HG03439 (cell line): ENCODE measurements around the gene SPHK2.

ENCODE experiments used
- ATAC-seq: cut with Tn5 transposase; IDR thresholded peaks from one replicate; pipeline ENCODE4 v1.9.1; 2021; ENCODE audit warnings: mild to moderate bottlenecking, moderate library complexity; ENCODE audit not compliant: unreplicated experiment

The SPHK2 gene

DNA sequence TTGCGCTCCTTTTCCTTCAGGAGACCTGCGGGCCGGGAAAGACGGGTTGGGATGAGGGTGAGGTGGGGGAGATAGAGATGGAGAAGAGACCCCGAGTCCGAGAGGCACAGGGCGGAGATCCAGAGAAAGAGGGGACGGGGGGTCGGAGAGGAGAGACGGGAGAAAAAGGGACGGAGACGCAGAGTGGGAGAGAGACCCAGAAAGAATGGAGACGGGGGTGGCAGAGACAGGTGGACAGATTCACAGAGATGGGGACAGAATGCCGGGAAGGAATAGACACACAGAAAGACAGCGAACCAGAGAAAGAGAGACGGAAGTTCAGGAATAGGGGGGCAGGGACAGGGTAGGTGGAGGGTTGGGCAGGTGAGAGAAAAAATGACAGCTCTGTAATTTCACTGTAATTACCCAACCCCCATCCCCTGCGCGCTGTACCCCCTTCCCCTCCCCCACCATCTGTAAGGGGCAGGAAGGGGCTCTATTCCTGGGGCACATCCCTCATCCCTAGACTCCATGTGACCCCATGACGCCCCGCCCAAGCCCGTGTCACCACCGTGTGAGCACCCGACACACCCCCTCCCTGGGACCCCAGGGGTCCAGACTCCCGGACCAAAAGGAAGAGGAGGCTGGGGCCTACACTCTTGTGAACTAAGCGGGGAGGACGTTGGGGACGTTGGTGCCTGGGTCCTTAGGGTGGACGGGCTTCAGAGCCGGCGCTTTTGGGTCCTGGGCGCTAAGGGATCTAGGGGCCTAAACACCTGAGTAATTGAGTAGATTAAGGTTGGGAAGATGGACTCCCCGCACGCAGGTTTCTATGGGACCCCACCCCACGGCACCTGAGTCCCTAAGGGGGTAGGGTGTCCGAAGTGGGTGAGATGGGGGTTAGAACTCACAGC lies 16.9 kb downstream of the SPHK2 start:
- no peak for ATAC-seq

DNA sequence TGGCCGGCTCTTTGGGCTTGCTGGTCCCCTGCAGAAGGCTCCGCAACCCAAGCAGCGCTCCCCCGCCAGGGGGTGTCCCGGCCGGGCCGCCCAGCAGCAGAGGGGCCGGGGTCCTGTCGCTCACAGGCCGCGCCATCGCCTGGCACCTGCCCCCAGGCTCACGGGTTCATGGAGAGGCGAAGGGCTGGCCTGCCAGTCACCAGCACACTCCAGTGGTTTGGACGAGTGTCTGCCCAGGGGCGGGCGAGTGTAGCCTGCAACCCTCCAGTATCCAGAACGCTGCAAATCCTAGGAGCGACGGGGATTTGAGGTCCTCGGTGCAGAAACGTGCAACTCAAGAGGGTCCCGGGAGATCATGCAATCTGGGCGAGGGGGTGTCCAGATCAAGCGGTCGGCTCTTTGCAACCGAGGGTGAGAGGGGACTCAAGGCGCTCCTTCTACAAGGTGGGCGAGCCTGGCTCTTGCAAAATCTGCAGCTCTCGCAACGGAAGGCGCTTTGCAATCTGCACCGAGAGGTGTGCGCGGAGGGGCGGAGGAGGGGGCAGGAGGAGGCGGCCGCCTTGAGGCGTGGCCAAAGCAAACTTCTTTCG lies 17.6 kb downstream of the SPHK2 start, which contains the start of gene DBP:
DBP (minus strand) TSS at position 521 of the 590 bp plus-strand sequence; CDS start at position 136, 385 bp downstream.
- ATAC-seq: peak; percentile 0

DNA sequence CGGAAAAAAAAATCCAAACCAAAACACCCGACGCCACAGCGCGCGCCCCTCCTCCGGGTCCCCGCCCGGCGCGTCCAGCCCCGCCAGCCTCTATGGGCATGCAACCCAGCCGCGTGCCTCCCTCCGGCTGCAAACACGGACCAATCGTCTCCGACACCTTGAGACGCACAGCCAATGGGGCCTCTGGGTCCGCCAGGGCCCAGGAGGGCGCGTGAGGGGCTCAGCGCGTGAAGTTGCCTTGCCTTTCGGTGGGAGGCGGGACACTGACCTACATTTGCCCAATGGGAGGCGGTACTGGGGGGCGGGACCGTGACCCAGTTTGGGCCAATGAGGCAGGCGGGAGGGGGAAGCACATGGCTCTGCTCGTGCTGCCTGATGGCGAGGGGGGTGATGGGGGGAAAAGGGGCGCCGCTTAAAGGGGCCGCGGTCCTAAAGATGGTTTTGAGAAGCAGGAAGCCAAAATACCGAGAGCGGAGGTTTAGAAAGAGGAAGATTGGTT lies 18.2 kb downstream of the SPHK2 start:
- peak; percentile 58 for ATAC-seq

DNA sequence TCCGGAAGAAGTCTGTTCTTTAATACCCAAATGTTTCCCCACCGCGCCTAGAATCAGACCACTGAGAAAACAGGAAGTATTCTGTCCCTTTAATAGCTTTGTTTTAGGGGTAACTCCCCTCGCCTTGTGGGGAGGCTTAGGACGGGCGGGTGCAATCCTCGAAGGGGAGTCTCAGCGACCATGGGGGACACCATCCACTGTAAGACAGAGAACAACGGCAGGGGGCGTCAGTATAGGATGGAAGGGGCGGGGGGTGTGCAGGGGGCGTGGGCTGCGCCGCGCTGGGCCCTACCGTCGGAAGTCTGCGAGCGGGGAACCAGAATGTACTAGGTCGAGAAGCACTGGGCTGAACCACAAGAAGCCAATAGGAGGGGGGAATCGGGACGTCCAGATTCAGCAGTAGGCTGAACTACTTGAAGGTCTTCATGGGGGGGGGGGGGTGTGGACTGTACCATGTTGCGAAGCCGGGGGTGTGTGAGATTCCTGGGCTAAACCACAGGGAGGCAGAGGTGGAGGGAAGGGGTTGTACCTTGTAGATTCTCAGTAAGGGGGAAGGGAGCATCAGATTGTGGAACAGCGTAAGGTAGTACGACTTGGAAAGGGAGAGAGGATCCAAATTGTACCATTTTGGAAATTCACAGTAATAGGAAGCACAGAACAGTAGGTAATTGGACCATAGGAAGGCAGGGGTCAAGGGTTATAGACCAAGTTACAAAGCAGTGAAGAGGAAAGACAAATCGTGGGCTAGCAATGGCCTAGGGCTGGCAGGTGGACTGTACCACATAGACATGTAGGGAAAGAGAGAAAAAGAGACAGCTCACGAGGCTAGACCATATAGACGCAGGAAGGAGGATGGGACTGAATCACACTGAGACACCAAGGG lies 18.9 kb downstream of the SPHK2 start:
- ATAC-seq: peak; percentile 14

DNA sequence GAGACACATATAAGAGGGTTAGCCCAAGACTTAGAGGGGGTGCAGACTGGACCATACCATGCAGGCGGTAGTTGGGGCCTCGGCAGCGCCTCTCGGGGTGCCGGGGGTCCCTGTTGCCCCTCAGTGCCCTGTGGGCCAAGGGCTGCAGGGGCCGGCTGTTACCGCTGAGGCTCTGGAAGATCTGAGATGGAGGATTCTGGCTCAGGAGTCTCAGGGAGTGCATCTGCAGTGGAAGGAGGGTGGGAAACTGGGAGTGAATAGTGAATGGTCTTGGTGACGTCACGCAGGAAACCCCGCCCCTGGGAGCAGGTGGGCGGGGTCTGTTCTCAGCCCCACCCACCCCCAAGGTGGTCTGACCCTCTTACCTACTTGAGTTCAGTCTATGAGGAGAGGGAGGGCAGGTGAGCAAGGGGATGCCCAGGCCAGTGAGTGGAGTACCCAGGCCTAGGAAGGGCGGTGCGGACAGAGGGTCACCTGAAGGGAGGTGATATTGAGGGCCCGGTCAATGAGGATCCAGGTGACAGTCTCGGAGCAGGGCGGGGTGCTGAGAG lies 19.6 kb downstream of the SPHK2 start:
- no peak for ATAC-seq

DNA sequence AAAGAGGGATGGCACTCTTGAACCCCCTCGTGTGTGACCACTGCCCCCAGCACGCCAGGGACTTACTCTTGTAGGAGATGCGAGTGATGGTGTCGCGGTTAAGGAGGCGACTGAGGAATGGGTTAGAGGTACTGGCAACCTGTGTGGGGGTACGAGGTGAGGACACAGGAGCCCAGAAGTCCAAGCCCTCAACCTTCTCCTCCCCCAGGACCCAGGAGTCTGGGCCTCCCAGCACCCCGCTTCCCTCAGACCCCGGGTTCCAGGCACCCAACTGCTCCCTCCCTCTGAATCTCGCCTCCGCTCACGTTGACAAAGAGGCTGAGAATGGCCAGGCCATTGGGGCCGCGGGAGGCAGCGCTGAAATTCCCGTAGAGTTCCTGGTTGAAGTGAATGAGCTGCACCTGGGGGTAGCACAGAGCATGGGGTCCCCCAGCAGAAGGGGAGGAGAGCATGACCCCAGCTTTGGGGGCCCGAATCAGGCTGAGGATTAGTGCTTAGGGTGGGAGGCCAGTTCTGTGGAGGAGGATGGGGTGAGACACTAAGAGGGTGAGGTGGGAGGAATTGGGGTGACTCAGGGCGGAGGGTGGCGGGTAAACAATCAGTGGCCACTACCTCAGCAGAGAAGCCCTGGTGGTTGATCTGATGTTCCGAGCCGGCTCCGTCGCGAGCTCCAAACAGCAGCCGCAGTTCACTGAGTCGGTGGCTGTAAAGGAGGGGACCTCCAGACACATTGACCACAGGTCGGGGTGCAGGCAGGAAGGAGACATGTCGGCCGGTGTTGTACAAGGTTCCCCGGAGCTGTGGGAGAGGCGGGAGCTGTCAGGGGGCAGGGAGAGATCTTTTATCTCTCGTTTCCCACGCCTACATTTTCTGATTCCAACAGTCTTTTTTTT lies 20.4 kb downstream of the SPHK2 start:
- ATAC-seq: no peak

DNA sequence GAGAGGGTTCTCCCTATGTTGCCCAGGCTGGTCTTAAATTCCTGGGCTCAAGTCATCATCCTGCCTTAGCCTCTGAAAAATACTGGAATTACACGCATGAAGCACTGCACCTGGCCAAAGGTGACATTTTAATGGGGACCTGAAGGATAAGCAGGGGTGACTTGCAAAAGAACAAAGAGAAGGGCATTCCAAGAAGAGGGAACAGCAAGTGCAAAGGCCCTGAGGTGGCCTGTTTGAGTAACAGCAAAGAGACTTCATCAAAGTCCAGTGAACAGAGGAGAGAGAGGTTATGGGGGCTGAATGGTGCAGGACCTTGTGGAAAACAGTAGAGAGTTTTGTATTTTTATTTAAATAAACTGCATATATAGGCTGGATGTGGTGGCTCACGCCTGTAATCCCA lies 22.5 kb downstream of the SPHK2 start:
- ATAC-seq: no peak

DNA sequence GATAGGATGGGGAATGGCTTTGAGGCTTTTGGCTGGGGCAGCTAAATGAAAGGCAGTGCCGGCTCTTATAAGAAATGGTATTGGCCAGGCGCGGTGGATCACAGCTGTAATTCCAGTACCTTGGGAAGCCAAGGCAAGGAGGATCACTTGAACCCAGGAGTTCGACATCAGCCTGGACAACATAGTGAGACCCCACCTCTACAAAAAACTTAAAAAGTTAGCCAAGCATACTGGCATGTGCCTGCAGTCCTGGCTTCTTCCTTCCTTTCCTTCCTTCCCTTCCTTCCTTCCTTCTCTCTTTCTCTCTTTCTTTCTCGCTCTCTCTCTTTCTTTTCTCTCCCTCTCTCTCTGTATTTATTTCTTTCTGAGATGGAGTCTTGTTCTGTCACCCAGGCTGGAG lies 23.6 kb downstream of the SPHK2 start:
- no peak for ATAC-seq

DNA sequence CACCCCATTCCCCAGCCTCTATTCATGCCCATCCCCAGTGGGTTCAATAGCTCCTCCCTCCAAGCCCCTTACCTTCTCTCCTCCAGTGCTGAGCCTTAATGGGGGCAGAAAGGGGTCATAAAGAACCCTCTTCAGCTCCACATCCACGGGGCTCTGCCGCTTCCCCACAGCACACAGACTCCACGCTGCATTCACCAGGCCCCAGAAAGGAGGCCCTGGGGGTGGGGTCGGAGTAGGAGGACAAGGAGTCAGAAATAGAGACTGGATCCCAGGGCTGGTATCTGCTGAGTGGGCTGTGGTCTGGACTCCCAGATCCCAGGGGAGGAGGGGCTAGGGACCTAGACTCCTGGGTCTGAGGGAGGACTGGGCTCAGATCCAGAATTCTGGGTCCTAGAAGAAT lies 25.0 kb downstream of the SPHK2 start:
- no peak for ATAC-seq

DNA sequence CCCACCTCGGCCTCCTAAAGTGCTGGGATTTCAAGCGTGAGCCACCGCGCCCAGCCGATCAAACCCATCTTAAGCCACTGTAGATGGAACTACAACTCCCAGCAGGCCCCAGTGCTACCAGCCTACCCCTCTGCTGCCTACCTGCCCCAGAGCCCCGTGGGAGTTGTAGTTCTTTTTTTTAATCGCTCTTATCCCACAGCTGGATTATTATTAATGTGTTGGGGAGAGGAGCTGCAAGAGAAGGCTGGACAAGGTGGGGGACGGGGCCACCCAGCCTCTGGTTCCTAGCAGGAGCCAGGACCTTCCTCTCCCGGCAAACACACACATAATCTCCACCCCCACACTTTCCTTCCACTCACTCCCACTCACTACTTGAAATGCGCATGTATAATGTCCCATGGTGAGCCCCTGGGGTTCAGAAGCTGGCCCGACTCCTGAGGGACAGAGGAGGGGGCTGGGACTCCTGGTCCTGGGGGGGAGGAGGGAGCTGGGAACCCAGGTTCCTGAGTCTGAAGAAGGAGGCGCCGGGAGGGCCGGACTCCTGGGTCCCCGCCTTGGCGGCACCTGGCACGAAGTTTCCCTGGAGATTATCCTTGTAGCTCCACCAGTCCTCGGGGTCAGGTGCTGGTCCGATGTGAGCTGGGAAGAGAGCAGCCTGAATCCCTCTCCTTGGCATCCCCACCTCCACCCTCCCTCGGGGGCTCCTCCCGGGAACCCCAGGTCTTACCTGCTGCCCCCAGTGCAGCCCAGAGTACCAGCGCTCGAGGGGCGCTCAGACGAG lies 25.7 kb downstream of the SPHK2 start:
- no peak for ATAC-seq

DNA sequence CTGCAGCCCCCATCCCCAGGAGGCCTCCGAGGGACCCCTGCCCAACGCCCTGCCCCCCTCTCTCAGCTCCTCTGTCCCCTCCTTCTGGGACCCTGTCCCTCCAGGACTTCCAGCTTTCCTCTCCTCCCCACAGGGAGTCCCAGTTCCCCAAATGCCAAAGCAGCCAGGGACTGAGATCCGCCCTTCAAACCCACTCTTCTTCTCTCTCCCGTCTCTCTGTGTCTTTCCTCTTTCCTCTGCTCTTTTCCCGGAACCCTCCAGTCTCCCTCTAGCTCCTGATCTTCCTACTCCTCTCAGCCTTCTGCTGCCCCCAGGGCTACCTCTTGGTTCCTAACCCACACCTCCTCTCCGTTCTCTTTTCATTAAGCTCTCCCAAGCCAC lies 26.3 kb downstream of the SPHK2 start:
- no peak for ATAC-seq

DNA sequence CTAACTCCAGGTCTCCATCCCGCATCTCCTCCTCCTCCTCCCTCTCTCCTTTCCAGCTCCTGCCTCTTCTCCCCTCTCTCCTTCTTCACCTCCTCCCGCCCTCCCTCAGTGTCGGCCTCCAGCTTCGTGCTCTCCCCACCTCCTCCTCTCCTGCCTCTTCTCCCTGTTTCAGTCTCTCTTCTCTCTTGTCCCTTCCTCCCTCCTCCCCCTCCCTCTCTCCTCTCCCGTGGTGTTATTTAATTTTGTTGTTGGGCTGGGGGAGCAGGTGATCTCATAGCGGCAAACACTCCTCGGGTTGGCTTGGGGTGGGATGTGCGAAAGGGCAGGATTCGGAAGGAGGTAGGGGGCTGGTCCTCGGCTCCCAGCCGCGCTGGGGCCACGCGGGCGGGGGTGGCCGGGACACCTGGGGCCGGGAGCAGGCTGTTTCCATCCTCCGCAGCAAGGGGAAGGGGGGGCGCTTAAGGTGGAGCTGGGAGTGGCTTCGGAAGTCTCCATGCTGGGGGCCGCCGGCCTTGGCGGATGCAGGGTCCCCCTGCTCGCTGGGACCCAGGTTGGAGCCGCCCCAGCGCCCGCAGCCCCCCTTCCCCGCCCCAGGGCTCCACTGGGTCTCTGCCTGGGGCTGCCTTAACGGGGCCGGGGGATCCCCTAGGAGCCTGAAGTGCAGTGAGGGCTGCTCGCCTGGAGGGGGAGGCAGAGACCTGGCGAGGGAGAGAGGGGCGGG lies 26.9 kb downstream of the SPHK2 start, which contains the start of gene CA11:
CA11 (minus strand) TSS at position 187 of the 721 bp plus-strand sequence. CDS start 555 bp downstream, outside the sequence.
- peak; percentile 63 for ATAC-seq

DNA sequence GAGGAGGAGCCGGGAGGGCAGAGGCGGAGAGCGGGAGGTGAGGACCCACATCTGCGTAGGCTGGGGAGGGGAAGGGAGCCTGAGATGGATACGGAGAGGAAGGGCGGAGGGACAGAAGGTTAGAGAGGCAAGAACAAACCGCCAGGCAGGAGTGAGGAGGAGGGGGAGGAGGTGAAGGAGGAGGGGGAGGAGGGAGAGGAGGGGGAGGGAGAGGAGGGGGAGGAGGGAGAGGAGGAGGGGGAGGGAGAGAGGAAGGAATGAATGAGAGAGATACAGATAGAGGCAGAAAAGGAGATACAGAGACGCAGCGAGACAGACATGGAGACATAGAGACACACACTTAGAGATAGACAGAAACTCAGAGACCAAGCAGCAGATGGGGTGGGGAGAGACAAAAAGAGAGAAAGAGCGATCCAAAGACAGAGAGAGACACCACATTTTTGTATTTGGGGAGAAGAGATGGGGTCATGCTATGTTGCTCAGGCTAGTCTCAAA lies 27.5 kb downstream of the SPHK2 start:
- no peak for ATAC-seq

DNA sequence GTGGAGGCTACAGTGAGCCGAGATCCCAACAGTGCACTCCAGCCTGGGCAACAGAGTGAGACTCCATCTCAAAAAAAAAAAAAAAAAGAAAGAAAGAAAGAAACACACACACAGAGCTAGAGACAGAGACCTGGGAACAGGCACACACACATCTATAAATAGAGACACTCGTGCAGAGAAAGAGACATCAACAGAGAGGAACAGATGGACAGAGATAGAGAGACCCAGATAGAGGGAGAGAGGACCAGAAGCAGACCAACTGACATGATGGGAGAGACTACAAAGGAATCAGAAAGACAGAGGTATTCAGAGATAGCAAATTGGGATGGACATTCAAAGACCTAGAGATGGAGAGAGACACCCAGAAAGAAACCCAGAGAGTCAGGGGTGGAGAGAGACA lies 28.8 kb downstream of the SPHK2 start:
- ATAC-seq: no peak

DNA sequence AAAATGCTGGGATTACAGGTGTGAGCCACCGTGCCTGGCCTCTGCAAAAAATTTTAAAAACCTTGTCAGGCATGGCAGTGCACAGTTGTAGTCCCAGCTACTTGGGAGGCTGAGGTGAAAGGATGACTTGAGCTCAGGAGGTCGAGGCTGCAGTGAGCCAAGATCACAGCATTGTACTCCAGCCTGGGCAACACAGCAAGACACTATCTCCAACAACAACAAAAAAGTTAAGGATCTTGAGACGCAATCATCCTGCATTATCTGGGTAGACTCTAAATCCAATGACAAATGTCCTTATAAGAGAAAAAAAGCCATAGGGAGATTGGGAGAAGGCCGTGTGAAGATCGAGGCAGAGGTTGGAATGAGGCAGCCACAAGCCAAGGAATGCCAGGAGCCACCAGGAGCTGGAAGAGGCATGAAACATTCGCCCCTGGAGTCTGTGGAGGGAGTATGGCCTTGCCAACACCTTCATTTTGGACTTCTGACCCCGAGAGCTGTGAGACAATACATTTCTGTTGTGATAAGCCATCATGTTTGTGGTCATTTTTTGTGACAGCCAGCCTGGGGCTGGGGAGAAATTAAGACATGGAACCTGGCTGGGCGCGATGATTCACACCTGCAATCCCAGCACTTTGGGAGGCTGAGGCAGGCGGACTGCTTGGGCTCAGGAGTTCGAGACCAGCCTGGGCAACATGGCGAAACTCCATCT lies 31.8 kb downstream of the SPHK2 start:
- ATAC-seq: no peak

DNA sequence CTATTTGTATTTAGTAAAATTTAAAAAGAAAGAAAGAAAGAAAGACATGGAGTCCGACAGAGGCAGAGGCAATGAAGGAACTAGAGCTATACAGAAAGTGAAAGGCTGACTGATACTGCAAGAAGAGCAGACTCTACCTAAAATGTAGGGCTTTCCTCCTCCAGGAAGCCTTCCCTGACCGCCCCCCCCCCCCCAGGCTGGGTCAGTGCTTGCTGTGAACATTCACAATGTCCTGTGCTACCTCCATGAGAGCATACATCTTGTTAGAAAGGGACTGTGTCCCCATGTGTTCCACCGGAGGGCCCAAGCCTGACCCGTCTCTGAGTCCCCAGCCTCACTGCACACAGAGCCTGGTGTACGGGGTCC lies 32.4 kb downstream of the SPHK2 start:
- no peak for ATAC-seq

DNA sequence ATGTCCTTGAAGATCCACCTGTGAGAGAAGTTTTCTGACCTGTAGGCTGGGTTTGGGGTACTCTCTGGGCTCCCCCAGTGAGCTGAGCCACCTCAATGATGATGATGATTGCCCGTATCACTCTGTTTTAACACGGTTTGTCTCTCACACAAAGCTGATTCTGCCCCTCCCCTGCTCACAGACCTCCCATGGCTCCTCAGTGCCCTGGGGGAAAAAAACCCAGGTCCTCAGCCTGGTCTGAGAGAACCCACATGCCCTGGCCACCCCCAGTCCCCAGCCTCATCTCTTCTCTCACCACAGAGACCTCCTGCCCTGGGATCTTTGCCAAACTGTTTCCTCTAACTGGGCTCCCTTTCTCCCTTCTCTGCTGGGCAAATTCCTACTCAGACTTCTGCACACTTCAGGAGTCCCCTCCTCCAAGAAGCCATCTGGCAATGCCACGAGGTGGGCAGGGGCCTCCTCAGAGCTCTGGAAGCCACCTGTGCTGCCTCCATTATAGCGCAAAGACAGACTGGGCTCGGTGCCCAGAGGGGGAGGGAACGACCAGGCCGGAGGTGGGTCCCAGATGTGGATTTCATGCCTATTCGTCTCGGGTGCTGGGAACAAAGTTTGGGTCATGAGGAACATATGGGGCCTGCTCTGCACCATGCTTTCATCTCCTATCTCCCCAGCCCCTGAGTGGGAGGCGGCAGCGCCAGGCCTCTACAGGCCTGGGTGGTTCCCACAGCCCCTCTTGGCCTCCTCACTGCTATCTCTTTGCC lies 35.2 kb downstream of the SPHK2 start:
- no peak for ATAC-seq
